Ishikawa (cell line): ENCODE data around the gene VRK2.

Experiments
- CEBPB ChIP-seq: IDR thresholded peaks from 2 replicates; pipeline ENCODE4 v1.6.1; 2012
- CREB1 ChIP-seq: IDR thresholded peaks from 2 replicates; pipeline ENCODE4 v1.6.1; 2012; ENCODE audit warnings: low read depth
- EGR1 ChIP-seq: IDR thresholded peaks from 2 replicates; pipeline ENCODE4 v1.6.1; 2012
- EP300 ChIP-seq: IDR thresholded peaks from 2 replicates; pipeline ENCODE4 v1.6.1; 2012; ENCODE audit warnings: borderline replicate concordance
- FOXM1 ChIP-seq: IDR thresholded peaks from 2 replicates; pipeline ENCODE4 v1.6.1; 2012; ENCODE audit warnings: low read depth, borderline replicate concordance
- MAX ChIP-seq: IDR thresholded peaks from 2 replicates; pipeline ENCODE4 v1.6.1; 2012
- NFIC ChIP-seq: IDR thresholded peaks from 2 replicates; pipeline ENCODE4 v1.6.1; 2012
- RAD21 ChIP-seq: IDR thresholded peaks from 2 replicates; pipeline ENCODE4 v1.6.1; 2012; ENCODE audit warnings: low read depth
- REST ChIP-seq: IDR thresholded peaks from 2 replicates; pipeline ENCODE4 v1.6.1; 2012; ENCODE audit warnings: low read depth, mild to moderate bottlenecking
- TAF1 ChIP-seq: IDR thresholded peaks from 2 replicates; pipeline ENCODE4 v1.6.1; 2012; ENCODE audit warnings: low read depth, mild to moderate bottlenecking
- TCF12 ChIP-seq: IDR thresholded peaks from 2 replicates; pipeline ENCODE4 v1.6.1; 2012; ENCODE audit warnings: low read depth
- TEAD4 ChIP-seq: IDR thresholded peaks from 2 replicates; pipeline ENCODE4 v1.6.1; 2012
- USF1 ChIP-seq: IDR thresholded peaks from 2 replicates; pipeline ENCODE4 v1.6.1; 2012
- YY1 ChIP-seq: IDR thresholded peaks from 2 replicates; pipeline ENCODE4 v1.6.1; 2012; ENCODE audit warnings: low read depth
- ZBTB7A ChIP-seq: IDR thresholded peaks from 2 replicates; pipeline ENCODE4 v1.6.1; 2012; ENCODE audit warnings: low read depth

Gene VRK2

GRCh38 chr2:58197894-58198293, 151.3 kb downstream of the VRK2 start:
- TF ChIP-seq ZBTB7A: no peak
- TF ChIP-seq CEBPB: no peak
- TF ChIP-seq FOXM1: no peak
- TF ChIP-seq NFIC: no peak

GRCh38 chr2:58202404-58202803, 155.8 kb downstream of the VRK2 start:
- no peak for TF ChIP-seq REST
- TF ChIP-seq YY1: no peak
- no peak for TF ChIP-seq MAX
- TF ChIP-seq TEAD4: no peak

- TF ChIP-seq REST: no peak
Observed at GRCh38 chr2:58203018-58203417, 156.4 kb downstream of the VRK2 start.

- TF ChIP-seq CEBPB (no peak), EGR1 (no peak), MAX (no peak), EP300 (no peak), YY1 (no peak), FOXM1 (no peak), REST (no peak), CREB1 (no peak), ZBTB7A (no peak), NFIC (no peak)
Observed at GRCh38 chr2:58204195-58204959, 157.8 kb downstream of the VRK2 start.

GRCh38 chr2:58206785-58207184, 160.2 kb downstream of the VRK2 start:
- no peak for TF ChIP-seq USF1
- no peak for TF ChIP-seq NFIC
- TF ChIP-seq TAF1: no peak
- TF ChIP-seq TCF12: no peak
- no peak for TF ChIP-seq CREB1
- no peak for TF ChIP-seq EGR1
- no peak for TF ChIP-seq TEAD4
- TF ChIP-seq REST: no peak
- TF ChIP-seq RAD21: no peak
